GM20000 (cell line): ENCODE measurements around the gene DIS3L2.

ENCODE experiments used
- DNase-seq: peaks from one replicate; pipeline ENCODE4 v3.0.0; 2012; ENCODE audit warnings: low spot score
- TF ChIP-seq, protein P1 (sequence below): IDR thresholded peaks from 2 replicates; pipeline ENCODE4 v1.5.1; 2012; ENCODE audit warnings: mild to moderate bottlenecking, control low read depth; ENCODE audit errors: extremely low read depth, missing control alignments

DIS3L2 gene

DNA sequence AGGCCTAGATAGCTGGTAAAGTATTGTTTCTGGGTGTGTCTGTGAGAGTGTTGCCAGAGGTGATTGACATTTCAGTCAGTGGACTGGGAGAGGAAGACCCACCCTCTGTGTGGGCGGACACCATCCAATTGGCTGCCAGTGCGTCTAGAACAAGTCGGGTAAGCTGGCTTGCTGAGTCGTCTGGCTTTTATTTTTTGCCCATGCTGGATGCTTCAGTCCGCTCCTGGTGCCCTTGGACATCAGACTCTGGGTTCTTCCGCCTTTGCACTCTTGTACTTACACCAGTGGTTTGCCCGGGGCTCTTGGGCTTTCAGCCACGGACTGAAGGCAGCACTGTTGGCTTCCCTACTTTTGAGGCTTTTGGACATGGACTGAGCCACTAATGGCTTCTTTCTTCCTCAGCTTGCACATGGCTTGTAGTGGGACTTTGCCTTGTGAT is 24.3 kb downstream of the DIS3L2 start:
- TF ChIP-seq, protein P1, sequence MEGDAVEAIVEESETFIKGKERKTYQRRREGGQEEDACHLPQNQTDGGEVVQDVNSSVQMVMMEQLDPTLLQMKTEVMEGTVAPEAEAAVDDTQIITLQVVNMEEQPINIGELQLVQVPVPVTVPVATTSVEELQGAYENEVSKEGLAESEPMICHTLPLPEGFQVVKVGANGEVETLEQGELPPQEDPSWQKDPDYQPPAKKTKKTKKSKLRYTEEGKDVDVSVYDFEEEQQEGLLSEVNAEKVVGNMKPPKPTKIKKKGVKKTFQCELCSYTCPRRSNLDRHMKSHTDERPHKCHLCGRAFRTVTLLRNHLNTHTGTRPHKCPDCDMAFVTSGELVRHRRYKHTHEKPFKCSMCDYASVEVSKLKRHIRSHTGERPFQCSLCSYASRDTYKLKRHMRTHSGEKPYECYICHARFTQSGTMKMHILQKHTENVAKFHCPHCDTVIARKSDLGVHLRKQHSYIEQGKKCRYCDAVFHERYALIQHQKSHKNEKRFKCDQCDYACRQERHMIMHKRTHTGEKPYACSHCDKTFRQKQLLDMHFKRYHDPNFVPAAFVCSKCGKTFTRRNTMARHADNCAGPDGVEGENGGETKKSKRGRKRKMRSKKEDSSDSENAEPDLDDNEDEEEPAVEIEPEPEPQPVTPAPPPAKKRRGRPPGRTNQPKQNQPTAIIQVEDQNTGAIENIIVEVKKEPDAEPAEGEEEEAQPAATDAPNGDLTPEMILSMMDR, result no peak
- DNase-seq, result no peak

DNA sequence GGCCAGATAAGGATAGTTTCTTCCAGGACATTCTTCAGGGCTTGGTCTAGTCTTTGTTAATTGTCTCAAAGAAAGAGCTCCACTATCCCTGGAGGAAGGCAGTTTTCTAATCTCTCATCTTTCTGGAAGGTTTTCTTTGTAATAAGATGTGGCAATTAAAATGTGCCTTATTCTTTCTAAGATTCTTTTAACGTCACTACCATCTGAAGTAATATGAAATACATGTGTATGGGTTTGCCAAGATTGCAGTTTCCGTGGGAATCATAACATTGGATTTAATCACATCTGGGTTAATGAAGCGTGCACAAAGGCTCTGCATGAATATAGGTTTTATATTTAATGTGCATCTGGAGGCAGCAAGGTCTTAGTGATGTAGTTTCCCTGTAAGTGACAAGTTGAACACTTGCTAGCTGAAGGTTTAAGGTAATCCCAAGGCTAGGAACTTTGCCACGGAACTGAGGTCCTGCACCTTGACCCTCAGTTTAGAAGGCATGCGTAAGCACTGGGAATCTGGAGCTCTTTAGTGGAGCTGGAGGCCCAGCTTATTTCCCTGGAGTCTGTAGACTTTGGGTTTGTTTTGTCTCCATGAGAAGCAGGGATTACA is 25.7 kb downstream of the DIS3L2 start:
- TF ChIP-seq, protein P1, result no peak
- no peak for DNase-seq

DNA sequence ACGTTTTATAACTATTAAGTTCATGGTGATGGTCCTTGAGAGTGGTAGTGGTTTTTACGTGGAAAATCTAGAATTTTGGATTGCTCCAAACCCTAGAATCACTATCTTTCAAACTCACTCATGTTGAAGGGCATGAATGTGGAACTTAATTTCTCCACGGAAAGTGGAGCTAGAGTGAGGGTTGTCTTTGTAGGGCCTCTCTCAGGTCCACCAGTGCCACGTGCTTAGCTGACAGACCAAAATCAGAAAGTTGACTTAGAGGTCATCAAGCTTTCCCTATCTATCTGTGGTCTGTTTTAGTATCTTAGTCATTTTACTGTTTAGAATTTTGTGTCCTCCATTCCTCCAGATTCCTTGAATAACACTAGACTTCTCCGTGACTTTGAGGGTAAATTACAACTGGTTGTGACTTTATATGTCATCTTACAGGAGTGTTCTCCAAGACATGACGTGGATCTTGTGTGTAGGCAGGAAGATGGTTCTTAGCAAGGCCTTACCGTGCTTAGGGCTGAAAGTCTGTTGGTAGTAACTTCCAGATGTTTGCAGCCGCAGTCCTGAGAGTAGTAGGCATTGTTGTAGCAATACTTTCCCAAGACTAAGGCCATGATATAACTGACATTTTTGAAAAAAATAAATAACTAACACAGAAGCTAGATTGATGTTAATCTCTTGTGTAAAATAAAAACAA is 26.8 kb downstream of the DIS3L2 start:
- DNase-seq, result no peak
- TF ChIP-seq, protein P1, result no peak

DNA sequence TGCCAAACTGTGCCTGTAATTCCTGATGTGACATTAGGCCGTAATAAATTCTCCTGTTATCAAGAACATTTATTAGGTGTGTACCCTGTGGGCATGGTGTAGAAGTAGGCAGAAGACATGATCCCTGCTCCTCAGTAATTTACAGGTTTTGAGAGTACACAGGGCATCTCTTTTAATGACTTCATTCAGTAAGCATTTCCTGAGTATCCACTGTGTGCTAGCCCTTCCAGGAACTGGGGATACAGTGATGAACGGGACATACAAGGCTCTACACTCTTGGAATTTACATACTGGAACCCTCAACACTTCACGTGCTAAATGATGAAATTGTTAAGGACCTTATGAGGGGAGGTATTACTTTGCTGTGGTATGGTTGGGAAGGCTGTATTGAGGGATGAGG is 30.2 kb downstream of the DIS3L2 start:
- DNase-seq, result no peak
- TF ChIP-seq, protein P1, result no peak

DNA sequence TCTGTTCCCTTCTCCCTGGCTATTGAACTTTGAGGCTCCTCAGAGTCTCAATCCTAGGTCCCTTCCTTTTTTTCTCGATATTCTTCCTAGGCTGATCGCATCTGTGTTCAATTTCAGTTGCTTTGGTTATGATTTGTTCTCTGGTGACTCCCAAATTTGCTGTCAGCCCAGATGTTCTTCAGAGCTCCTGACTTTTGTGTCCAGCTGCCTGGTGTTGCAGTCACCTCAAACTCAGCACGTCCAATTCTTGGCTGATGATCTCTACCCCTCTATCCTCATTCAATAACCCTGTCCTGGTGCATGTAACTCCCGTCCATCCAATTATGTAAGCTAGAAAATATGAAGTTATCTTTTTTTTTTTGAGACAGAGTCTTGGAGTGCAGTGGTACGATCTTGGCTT is 31.4 kb downstream of the DIS3L2 start:
- no peak for DNase-seq
- TF ChIP-seq, protein P1, result no peak

DNA sequence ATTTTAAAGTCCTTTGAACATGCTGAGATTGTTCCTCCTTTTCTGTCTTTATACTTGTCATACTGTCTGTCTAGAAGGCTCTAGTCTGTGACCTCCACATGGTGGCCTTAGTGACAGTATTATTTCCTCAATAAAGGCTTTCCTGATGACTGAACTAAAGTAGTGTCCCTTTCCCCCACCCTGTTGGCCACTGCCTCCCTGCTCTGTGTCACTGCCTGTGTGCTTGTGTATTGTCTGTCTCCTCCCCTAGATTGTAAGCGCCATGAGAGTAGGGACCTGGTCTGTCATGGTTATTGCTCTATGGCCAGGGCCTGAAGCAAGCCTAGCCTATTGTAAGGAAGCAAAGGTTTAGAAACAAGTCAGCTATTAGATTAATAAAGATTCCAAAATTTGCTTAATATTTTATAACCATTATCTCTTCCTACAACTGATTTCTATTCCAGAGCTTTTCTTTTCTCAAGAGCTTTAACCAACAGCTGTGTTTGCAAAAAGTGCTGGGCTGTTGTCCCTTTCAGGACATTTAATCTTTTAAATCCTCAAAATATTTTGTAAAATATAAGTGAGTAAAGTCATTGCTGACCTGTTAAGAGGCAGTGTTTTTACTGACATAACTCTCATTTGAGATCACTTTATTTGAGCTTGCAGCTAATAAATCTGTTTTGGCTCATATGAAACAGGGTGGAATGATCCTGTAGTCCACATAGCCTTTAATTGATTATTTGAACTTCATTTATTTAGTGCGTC is 35.5 kb downstream of the DIS3L2 start:
- DNase-seq, result no peak
- TF ChIP-seq, protein P1, result no peak

DNA sequence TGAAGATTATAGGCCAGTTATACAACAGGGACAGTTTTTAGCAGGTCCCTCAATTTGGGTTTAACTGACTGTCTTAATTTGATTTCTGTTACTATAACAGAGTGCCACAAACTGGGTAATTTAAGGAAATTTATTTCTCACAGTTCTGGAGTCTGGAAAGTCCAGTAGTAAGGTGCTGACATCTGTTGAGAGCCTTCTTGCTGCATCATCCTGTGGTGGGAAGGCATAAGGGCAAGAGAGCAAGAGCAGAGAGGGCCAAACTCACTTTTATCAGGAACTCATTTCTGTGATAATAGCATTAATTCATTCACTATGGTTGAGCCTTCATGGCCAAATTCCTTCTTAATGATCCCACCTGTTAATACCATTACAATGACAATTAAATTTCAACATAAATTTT is 36.5 kb downstream of the DIS3L2 start:
- no peak for DNase-seq
- TF ChIP-seq, protein P1, result no peak
